Fibroblast of lung (primary cell): ENCODE data around the gene LCN9.

ENCODE experiments used
- CTCF ChIP-seq, 2 donors: IDR thresholded peaks in 1 of 2; conservative IDR thresholded peaks in 1 of 2; 1 replicate in 1 of 2; 2 replicates in 1 of 2; pipeline ENCODE4 v1.5.1; 2011 to 2012; ENCODE audit warnings: low read length in 2 of 2, control low read depth in 1 of 2, inconsistent platforms in 1 of 2, low read depth in 1 of 2, mild to moderate bottlenecking in 1 of 2
- EZH2 ChIP-seq: IDR thresholded peaks from 2 replicates; pipeline ENCODE4 v1.5.1; 2012; ENCODE audit warnings: low read length, control low read depth, mild to moderate bottlenecking; ENCODE audit errors: missing control alignments

GRCh38 chr9:135619599-135619886, 43.6 kb upstream of the LCN9 start:
- TF ChIP-seq CTCF (conservative IDR thresholded peaks at IDR 0.05 in 1 of 2, IDR thresholded peaks at IDR 0.05 in 1 of 2; ENCODE audit: low read depth in 1 of 2, low read length in 2 of 2) (no peak), EZH2 (no peak)
